GM12801 (cell line): ENCODE measurements around the gene CTBP2.

Source experiments
- TF ChIP-seq, protein P1 (sequence below): IDR thresholded peaks from one replicate; pipeline ENCODE4 v1.5.1; 2011; ENCODE audit warnings: control low read depth; ENCODE audit not compliant: insufficient read length; ENCODE audit errors: extremely low read depth

CTBP2 gene

DNA sequence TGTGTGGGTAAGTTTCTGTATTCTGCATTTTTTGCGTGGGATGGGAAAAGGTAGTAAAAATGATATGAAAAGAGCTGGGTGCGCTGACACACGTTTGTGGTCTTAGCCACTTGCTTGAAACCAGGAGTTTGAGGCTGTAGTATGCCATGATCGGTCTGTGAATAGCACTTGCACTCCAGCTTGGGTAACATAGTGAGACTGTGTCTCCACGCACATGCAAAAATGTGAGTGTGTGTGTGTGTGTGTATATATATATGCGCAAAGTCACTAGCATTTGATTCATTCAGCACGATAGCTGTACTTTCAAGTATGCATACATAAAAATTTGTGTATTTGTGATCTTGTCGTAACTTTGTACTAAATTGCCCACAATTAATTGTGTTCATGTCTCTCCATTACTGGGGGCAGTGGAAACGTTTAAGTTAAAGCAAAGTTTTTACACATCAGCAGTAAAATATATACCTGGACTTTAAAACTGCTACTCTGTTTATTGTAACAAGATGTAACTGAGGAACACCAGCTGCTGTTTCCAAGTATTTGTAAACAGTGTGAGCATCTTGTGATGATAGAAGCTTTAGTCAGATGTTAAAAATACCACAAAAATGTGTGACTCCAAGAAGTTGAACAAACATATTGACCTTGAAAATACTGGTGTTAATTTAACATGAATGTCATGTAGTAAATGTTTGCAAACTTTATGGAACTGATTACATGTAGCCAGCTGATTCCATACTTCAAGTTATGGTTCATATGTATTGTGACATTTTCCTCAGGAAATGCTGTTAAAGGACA is 216.9 kb downstream of the CTBP2 start:
- TF ChIP-seq, protein P1, sequence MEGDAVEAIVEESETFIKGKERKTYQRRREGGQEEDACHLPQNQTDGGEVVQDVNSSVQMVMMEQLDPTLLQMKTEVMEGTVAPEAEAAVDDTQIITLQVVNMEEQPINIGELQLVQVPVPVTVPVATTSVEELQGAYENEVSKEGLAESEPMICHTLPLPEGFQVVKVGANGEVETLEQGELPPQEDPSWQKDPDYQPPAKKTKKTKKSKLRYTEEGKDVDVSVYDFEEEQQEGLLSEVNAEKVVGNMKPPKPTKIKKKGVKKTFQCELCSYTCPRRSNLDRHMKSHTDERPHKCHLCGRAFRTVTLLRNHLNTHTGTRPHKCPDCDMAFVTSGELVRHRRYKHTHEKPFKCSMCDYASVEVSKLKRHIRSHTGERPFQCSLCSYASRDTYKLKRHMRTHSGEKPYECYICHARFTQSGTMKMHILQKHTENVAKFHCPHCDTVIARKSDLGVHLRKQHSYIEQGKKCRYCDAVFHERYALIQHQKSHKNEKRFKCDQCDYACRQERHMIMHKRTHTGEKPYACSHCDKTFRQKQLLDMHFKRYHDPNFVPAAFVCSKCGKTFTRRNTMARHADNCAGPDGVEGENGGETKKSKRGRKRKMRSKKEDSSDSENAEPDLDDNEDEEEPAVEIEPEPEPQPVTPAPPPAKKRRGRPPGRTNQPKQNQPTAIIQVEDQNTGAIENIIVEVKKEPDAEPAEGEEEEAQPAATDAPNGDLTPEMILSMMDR = no peak

GRCh38 chr10:124942317-124943169 is 217.8 kb downstream of the CTBP2 start:
- TF ChIP-seq, protein P1 = no peak

GRCh38 chr10:124941823-124942222 is 218.5 kb downstream of the CTBP2 start, which contains the start of gene ZRANB1:
ZRANB1 (plus strand) TSS chr10:124942123; CDS start chr10:124942494, 371 bp downstream.
- TF ChIP-seq, protein P1 = no peak

DNA sequence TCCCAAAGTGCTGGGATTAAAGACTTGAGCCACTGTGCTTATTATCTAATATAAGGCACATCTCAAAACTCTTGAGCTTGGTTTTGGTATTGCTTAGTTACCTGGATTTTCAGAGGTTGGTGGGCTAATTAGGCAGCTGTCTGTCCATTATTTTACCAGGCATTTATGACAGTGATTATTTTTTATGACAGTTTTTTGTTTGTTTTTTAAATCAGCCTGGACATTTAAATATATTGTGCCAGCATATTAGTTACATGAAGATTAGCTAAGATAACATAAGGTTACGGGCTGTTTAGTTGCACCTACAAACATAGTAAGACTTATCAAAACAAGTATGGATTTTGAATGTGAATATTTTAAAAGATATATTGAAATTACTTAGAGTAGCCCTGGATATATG is 221.1 kb downstream of the CTBP2 start:
- TF ChIP-seq, protein P1 = no peak

DNA sequence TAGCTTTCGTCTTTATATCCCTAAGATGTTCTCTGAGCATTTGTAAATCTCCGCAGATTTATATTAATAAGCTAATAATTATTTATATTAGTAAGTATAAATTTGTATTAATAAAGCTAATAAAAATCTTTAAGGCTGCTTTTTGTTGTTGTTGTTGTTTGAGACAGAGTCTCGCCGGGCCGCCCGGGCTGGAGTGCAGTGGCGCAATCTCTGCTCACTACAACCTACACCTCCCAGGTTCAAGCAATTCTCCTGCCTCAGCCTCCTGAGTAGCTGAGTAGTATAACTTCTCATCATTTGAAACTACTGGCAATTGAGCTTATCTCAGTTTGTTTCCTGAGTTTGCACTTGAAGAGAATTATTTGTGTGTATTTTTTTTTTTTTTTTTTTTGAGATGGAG is 223.6 kb downstream of the CTBP2 start:
- TF ChIP-seq, protein P1 = no peak

DNA sequence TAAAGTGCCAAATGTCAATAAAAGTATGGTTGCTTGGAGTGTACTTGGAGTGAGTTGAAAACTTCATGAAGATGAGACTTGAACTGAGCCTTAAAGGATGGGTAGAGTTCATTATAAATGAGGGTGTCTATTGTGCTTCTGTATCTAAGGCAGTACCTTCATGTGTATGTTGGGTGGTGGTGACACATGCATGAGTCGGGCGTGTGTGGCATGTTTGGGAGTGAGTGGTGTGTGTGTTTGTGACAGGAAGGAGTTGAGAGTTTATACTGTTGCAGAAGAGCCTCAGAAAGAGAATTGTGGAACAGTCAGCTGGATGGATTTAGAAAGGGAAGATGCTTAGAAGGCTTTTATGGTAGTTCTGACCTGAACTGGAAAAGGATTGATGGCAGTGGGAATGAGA is 224.4 kb downstream of the CTBP2 start:
- TF ChIP-seq, protein P1 = no peak
